Neutrophil (primary cell): ENCODE results near the gene COL6A2.

Experiments
- H3K27ac ChIP-seq: fragments of 200-600 bp; sonication (generic); 2 replicates; pipeline ENCODE4 v1.5.1; 2016; ENCODE audit warnings: mild to moderate bottlenecking, moderate library complexity
- H3K27me3 ChIP-seq: fragments of 200-600 bp; sonication (generic); 2 replicates; pipeline ENCODE4 v1.6.0; 2016; ENCODE audit warnings: mild to moderate bottlenecking
- H3K36me3 ChIP-seq: fragments of 200-600 bp; sonication (generic); 2 replicates; pipeline ENCODE4 v1.5.1; 2017
- H3K4me1 ChIP-seq, 2 experiments: fragments of 200-600 bp in 1 of 2; sonication (generic) in 1 of 2; 1 replicate in 1 of 2; 2 replicates in 1 of 2; pipeline versions ENCODE4 v1.5.1 to v1.6.1; 2013 to 2016; ENCODE audit warnings: low read depth in 1 of 2, low read length in 1 of 2, mild to moderate bottlenecking in 1 of 2, moderate library complexity in 1 of 2; ENCODE audit not compliant: control insufficient read depth in 1 of 2, insufficient read depth in 1 of 2
- H3K4me3 ChIP-seq, 2 experiments: fragments of 200-600 bp in 1 of 2; sonication (generic) in 1 of 2; 1 replicate in 1 of 2; 2 replicates in 1 of 2; pipeline ENCODE4 v1.5.1; 2013 to 2016; ENCODE audit warnings: low read depth in 1 of 2, low read length in 1 of 2, mild to moderate bottlenecking in 1 of 2, moderate library complexity in 1 of 2
- H3K9me3 ChIP-seq: fragments of 200-600 bp; sonication (generic); 2 replicates; pipeline ENCODE4 v1.5.1; 2016
- TF ChIP-seq, protein P1 (sequence below): fragments of 200-600 bp; sonication (generic); IDR thresholded peaks from 2 replicates; pipeline ENCODE4 v1.5.1; 2016; ENCODE audit warnings: antibody characterized with exemption

COL6A2 gene

DNA sequence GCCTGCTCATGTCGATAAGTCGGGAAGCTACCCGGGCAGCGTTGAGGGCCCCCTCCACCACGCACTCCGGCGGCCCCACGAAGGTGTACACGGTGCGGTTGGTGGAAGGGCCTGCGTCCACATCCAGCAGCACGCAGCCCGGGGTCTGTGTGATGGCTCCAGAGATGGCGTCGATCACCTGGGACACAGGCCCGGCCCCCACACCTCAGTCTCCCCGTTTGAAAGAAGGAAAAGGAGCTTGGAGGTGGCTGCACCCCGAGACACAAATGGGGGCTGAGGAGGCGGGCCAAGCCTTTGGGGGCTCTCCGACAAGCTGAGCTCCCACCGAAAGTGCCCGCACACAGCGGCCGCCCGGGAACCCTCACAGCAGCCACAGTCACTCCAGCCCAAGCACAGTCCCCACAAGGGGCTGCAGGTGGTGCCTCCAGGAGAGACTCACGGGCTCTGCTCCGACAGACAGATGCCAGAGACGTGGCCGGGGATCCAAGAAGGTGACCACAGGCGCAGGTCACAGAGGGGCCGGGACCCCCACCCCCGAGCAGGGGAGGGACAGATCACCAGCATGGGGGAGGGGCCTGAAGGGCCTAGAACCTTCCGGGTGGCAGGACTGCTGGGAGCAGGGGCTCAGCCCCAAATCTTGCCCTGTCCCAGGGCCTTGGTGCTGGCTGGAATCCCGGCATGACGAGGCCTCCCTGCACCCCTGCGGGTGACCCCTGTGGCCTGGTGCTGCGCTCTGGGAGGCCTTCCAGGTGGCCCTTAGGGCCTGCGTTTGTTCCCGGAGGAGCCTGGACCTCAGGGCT is 56.4 kb downstream of the COL6A2 start:
- Histone ChIP-seq H3K4me1 (peaks cover 0 to 4% of the 10 kb centered on the region in 2 experiments), H3K27me3 (no peaks in the 10 kb centered on the region), H3K36me3 (no peaks in the 10 kb centered on the region), H3K27ac (no peak overlapping the region), H3K4me3 (no peak overlapping the region), H3K9me3 (no peaks in the 10 kb centered on the region)
- TF ChIP-seq, protein P1, sequence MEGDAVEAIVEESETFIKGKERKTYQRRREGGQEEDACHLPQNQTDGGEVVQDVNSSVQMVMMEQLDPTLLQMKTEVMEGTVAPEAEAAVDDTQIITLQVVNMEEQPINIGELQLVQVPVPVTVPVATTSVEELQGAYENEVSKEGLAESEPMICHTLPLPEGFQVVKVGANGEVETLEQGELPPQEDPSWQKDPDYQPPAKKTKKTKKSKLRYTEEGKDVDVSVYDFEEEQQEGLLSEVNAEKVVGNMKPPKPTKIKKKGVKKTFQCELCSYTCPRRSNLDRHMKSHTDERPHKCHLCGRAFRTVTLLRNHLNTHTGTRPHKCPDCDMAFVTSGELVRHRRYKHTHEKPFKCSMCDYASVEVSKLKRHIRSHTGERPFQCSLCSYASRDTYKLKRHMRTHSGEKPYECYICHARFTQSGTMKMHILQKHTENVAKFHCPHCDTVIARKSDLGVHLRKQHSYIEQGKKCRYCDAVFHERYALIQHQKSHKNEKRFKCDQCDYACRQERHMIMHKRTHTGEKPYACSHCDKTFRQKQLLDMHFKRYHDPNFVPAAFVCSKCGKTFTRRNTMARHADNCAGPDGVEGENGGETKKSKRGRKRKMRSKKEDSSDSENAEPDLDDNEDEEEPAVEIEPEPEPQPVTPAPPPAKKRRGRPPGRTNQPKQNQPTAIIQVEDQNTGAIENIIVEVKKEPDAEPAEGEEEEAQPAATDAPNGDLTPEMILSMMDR: no peak

DNA sequence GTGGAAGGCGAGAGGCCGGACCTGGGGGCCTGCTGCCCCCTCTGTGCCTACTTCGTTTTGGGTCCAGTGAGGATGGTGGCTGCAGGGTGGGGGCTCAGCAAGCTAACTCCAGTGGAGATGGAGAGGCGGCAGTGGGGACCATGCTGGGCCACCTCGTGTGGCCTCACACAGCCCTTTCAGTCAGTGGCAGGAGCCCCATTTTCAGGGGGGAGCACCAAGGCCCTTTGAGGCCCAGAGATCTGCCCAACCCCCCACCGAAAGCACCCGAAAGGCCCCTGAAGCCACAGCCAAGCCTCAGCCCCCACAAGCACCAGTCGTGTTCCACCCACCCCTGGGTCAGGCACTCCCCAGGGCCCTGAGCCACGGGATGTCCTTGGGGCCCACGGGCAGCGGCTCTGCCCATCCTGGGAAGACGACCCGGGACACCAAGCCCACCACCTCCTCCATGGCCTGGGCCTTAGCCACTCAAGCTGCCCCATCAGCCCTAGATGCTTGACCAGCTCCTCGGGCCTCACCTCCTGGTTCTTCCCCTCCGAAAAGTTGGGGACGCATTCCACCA is 57.1 kb downstream of the COL6A2 start:
- peaks cover 0 to 4% of the 10 kb centered on the region in 2 experiments for H3K4me1 ChIP-seq
- H3K4me3 ChIP-seq: no peak overlapping the region
- no peaks in the 10 kb centered on the region for H3K9me3 ChIP-seq
- H3K36me3 ChIP-seq: no peaks in the 10 kb centered on the region
- H3K27ac ChIP-seq: no peak overlapping the region
- no peaks in the 10 kb centered on the region for H3K27me3 ChIP-seq
- TF ChIP-seq, protein P1: no peak

DNA sequence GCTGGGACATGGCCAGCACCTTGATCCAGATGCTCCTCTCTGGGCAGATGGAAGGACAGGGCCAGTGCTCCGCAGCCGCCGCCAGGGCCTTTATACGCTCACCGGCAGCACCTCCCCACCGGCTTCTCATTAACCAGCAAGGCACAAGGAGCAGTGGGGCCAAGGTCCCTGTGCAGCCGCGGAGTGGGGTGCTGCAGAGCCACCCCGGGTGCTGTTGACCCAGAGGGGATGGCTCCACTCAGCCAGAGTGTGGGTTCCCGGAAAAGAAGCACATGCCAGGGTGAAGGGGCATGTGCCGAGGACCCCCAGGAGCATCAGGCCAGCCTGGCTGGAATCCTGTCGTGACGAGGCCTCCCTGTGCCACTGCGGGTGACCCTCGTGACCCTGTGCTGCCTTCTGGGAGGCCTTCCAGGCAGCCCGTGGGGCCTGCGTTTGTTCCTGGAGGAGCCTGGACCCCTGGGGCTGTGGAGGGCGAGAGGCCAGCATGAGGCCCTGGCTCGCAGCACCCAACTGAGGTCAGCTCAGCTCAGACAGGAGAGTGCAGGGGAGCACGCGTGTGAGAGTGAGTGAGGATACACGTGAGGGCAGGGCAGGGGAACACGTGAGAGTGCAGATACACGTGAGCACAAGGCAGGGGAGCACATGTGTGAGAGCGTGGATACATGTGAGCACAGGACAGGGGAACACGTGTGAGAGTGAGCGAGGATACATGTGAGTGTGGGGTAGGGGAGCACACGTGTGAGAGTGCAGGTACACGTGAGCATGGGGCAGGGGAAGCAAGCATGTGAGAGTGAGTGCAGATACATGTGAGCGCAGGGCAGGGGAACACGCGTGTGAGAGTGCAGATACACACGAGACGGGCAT is 57.8 kb downstream of the COL6A2 start, which contains the start of gene FTCD:
Gene FTCD (minus strand): TSS at position 66 of the 864 bp plus-strand sequence. CDS start 56 bp downstream, at position 10.
- Histone ChIP-seq H3K4me1 (peaks cover 0 to 4% of the 10 kb centered on the region in 2 experiments), H3K27ac (no peak within 1 kb of the TSS)

DNA sequence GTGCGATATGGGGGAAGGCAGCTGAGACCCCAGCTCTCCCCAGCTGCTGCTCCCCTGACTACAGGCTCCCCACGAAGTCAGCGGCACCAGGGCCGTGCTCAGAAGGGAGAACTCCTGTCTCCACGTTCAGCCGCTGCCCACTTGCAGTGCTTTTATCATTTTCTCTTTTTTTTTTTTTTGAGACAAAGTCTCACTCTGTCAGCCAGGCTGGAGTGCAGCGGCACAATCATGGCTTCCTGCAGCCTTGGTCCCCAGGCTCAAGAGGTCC is 58.4 kb downstream of the COL6A2 start:
- Histone ChIP-seq H3K36me3 (no peaks in the 10 kb centered on the region), H3K4me1 (peaks cover 0 to 4% of the 10 kb centered on the region in 2 experiments), H3K4me3 (no peak overlapping the region), H3K27me3 (peaks cover 4% of the 10 kb centered on the region), H3K9me3 (no peaks in the 10 kb centered on the region), H3K27ac (no peak overlapping the region)
- TF ChIP-seq, protein P1: no peak

More for the DNA sequence above, 57.8 kb downstream of the COL6A2 start, which contains the start of gene FTCD:
- Histone ChIP-seq H3K4me3 (no peak within 1 kb of the TSS), H3K27me3 (no peaks in the 10 kb centered on the region), H3K36me3 (no peaks in the 10 kb centered on the region), H3K9me3 (no peaks in the 10 kb centered on the region)
- TF ChIP-seq, protein P1: no peak

DNA sequence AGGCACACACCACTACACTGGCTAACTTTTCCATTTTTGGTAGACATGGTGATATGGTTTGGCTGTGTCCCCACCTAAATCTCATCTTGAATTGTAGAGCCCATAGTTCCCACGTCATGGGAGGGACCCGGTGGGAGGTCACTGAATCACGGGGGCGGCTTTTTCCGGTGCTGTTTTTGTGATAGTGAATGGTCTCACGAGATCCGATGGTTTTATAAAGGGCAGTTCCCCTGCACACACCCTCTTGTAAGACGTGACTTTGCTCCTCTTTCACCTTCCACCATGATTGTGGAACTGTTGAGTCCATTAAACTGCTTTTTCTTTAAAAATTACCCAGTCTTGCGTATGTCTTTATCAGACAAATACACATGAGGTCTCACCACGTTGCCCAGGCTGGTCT is 58.8 kb downstream of the COL6A2 start:
- Histone ChIP-seq H3K4me1 (peaks cover 0 to 4% of the 10 kb centered on the region in 2 experiments), H3K36me3 (no peaks in the 10 kb centered on the region), H3K27me3 (peaks cover 8% of the 10 kb centered on the region)

More for the DNA sequence above, 58.8 kb downstream of the COL6A2 start:
- Histone ChIP-seq H3K9me3 (no peaks in the 10 kb centered on the region), H3K27ac (no peak overlapping the region), H3K4me3 (no peak overlapping the region)
- TF ChIP-seq, protein P1: no peak
